PC-9 (cell line): Measurements from ENCODE around the gene TMEM109.

ENCODE experiments used
- CTCF ChIP-seq: fragments of 200-600 bp; sonication (generic); conservative IDR thresholded peaks from 2 replicates; pipeline ENCODE4 v1.6.1; 2017; ENCODE audit warnings: mixed run types, antibody characterized with exemption, mild to moderate bottlenecking, moderate library complexity
- EZH2 ChIP-seq: fragments of 200-600 bp; sonication (generic); IDR thresholded peaks from 2 replicates; pipeline ENCODE4 v1.8.0; 2017; ENCODE audit warnings: antibody characterized with exemption, low read depth

GRCh38 chr11:60872124-60872960 lies 41.6 kb upstream of the TMEM109 start:
- TF ChIP-seq CTCF (no peak), EZH2 (no peak)
